ENCODE measurements around the gene ZNF468. TPM values are rescaled to one million over a fixed set of nuclear protein-coding genes. Genes with fewer than 3 reads are reported as not detected.
"Not testable (repeated sequence)": the region's sequence is repeated elsewhere in the genome, so short reads cannot be mapped to it uniquely, and the experiment has no call there.

ZNF468 gene
- total RNA-seq, 1 experiment from 2014 or later: 34.7 TPM

DNA sequence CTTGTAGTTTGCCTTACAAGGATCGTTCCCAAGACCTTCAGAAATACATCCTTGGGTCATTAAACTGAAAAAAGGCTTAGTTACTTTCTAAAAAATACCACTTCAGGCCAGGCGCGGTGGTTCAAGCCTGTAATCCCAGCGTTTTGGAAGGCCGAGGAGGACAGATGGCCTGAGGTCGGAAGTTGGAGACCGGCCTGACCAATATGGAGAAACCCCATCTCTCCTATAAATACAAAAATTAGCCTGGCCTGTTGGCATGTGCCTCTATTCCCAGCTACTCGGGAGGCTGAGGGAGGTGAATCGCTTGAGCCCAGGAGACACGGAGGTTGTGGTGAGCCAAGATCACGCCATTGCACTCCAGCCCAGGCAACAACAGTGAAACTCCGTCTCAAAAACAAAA lies 33.7 kb downstream of the ZNF468 start:
- H3K27me3 Mint-ChIP-seq (ENCODE audit: low read depth): peaks cover 7% of the 10 kb centered on the region
- H3K23me2 ChIP-seq (ENCODE audit: insufficient read length, low read depth, low read length, poor library complexity, severe bottlenecking): peaks cover 4% of the 10 kb centered on the region
- no peak overlapping the region for H2BK120ac ChIP-seq (ENCODE audit: low read depth, low read length, poor library complexity, severe bottlenecking)
- no peaks in the 10 kb centered on the region for H4K20me1 ChIP-seq (ENCODE audit: control insufficient read depth, insufficient read depth, insufficient read length)
- no peak overlapping the region for H4K5ac ChIP-seq (ENCODE audit: insufficient read length, low read depth, low read length)
- H3K14ac ChIP-seq (ENCODE audit: insufficient read depth, low read length): no peak overlapping the region
- no peak overlapping the region for H3K4me3 Mint-ChIP-seq
- peaks cover 6 to 7% of the 10 kb centered on the region in 2 experiments for H3K4me1 Mint-ChIP-seq
- H2BK5ac ChIP-seq (ENCODE audit: insufficient read length, low read length): no peak overlapping the region
- H3K4ac ChIP-seq (ENCODE audit: low read depth, low read length): no peak overlapping the region
- no peak overlapping the region for H2BK20ac ChIP-seq (ENCODE audit: low read depth, low read length, poor library complexity, severe bottlenecking)
- H3K79me2 ChIP-seq (ENCODE audit: insufficient read depth, low read length): no peaks in the 10 kb centered on the region
- H2AFZ ChIP-seq (ENCODE audit: low read length): no peak overlapping the region
- no peak overlapping the region for H3K27ac ChIP-seq (ENCODE audit: insufficient read length, low read depth, low read length)
- H3K9ac ChIP-seq (ENCODE audit: extremely low read depth, insufficient read length, low read length): no peak overlapping the region
- H3T11ph ChIP-seq (ENCODE audit: low read length): no peak overlapping the region
- H3K18ac ChIP-seq (ENCODE audit: insufficient read length, low read depth, low read length): no peak overlapping the region
- WGBS (ENCODE audit: extremely low coverage, insufficient read length, low lambda C conversion rate): no CpG with 5 or more reads among the region's 12 CpGs
- no peak for DNase-seq
- H4K91ac ChIP-seq (ENCODE audit: insufficient read length, low read depth, low read length): no peak overlapping the region
- no peak overlapping the region for H2AK5ac ChIP-seq (ENCODE audit: insufficient read length, low read length)
- H3K27ac Mint-ChIP-seq: no peak overlapping the region
- no peak overlapping the region for H3K56ac ChIP-seq (ENCODE audit: insufficient read length, low read depth, low read length)
- no peaks in the 10 kb centered on the region; a peak in 1 of 5 replicates for H3K9me3 Mint-ChIP-seq
- H3K4me2 ChIP-seq (ENCODE audit: insufficient read depth, insufficient read length, low read length): no peak overlapping the region
- no peaks in the 10 kb centered on the region for H3K79me1 ChIP-seq (ENCODE audit: insufficient read depth, low read depth, low read length, poor library complexity, severe bottlenecking)
- H3K27me3 ChIP-seq (ENCODE audit: insufficient read depth, low read length): no peaks in the 10 kb centered on the region
- no peak overlapping the region for H4K8ac ChIP-seq (replicated peaks; ENCODE audit: insufficient read length, low read depth, low read length)
- H3K36me3 Mint-ChIP-seq (ENCODE audit: insufficient read depth in 1 of 3, low read depth in 3 of 3): peaks cover 0 to 1% (median 0%) of the 10 kb centered on the region in 3 experiments; a peak in 2 of 7 replicates
- TF ChIP-seq, protein P1, sequence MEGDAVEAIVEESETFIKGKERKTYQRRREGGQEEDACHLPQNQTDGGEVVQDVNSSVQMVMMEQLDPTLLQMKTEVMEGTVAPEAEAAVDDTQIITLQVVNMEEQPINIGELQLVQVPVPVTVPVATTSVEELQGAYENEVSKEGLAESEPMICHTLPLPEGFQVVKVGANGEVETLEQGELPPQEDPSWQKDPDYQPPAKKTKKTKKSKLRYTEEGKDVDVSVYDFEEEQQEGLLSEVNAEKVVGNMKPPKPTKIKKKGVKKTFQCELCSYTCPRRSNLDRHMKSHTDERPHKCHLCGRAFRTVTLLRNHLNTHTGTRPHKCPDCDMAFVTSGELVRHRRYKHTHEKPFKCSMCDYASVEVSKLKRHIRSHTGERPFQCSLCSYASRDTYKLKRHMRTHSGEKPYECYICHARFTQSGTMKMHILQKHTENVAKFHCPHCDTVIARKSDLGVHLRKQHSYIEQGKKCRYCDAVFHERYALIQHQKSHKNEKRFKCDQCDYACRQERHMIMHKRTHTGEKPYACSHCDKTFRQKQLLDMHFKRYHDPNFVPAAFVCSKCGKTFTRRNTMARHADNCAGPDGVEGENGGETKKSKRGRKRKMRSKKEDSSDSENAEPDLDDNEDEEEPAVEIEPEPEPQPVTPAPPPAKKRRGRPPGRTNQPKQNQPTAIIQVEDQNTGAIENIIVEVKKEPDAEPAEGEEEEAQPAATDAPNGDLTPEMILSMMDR (conservative IDR thresholded peaks at IDR 0.05): no peak
- H2BK12ac ChIP-seq (ENCODE audit: insufficient read length, low read depth, low read length): no peak overlapping the region
- H2BK15ac ChIP-seq (ENCODE audit: low read depth, low read length): no peak overlapping the region
- H3K23ac ChIP-seq (ENCODE audit: insufficient read length, low read depth, low read length): no peak overlapping the region
- H3K4me1 ChIP-seq (ENCODE audit: insufficient read depth, low read length): no peaks in the 10 kb centered on the region
- H3K9me3 ChIP-seq (ENCODE audit: control insufficient read depth, low read depth, low read length): no peaks in the 10 kb centered on the region

DNA sequence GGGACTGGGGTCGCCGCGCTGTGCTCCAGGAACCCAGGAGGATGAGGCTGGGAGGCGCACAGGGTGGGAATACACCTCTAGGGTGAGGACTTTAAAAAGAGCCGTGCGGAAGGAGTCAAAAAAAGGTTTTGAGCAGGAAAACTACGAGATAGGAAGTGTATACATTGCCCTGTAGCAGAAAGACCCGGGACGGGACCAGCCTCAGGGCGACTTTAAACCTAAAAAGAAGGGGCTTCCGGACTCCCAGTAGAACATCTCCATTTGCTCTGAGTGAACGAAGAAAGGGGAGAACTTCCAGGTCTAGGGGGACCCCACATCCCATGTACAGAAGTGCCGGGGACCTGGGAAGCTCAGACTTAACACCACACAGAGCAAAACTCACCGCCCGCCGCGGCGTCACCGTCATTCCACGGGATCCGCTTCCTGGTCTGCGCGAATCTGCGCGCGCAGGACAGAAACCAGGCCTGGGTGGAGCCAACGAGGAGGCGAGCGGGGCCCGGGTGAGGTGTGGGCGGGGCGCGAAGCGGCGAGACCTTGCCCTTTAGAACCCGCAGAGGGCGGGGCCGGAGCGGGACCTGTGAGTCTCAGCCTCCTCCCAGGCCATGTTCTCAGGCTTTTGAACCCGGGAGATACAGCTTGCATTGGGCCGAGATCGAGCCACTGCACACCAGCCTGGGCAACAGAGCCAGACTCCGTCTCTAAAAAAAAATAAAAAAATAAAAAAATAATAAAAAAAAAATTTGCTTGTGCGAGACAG lies 36.0 kb downstream of the ZNF468 start, which contains the start of gene ZNF28:
Gene ZNF28, minus strand, starts transcription at position 430 of the 757 bp plus-strand sequence. CDS start 3,675 bp downstream, outside the sequence.
- H4K91ac ChIP-seq (ENCODE audit: insufficient read length, low read depth, low read length); H2AK5ac ChIP-seq (ENCODE audit: insufficient read length, low read length); H3K23ac ChIP-seq (ENCODE audit: insufficient read length, low read depth, low read length); H3K9me3 ChIP-seq (ENCODE audit: control insufficient read depth, low read depth, low read length); H3K14ac ChIP-seq (ENCODE audit: insufficient read depth, low read length); H2BK120ac ChIP-seq (ENCODE audit: low read depth, low read length, poor library complexity, severe bottlenecking); H3K79me2 ChIP-seq (ENCODE audit: insufficient read depth, low read length); H3K27me3 ChIP-seq (ENCODE audit: insufficient read depth, low read length); H3K56ac ChIP-seq (ENCODE audit: insufficient read length, low read depth, low read length); H2BK15ac ChIP-seq (ENCODE audit: low read depth, low read length); H3K79me1 ChIP-seq (ENCODE audit: insufficient read depth, low read depth, low read length, poor library complexity, severe bottlenecking); H3K18ac ChIP-seq (ENCODE audit: insufficient read length, low read depth, low read length); H3K27me3 Mint-ChIP-seq (ENCODE audit: low read depth); H3K4me1 ChIP-seq (ENCODE audit: insufficient read depth, low read length); H3K4me1 Mint-ChIP-seq; H4K5ac ChIP-seq (ENCODE audit: insufficient read length, low read depth, low read length); H2BK12ac ChIP-seq (ENCODE audit: insufficient read length, low read depth, low read length); H4K20me1 ChIP-seq (ENCODE audit: control insufficient read depth, insufficient read depth, insufficient read length); H3K23me2 ChIP-seq (ENCODE audit: insufficient read length, low read depth, low read length, poor library complexity, severe bottlenecking); H2BK5ac ChIP-seq (ENCODE audit: insufficient read length, low read length); H4K8ac ChIP-seq (replicated peaks; ENCODE audit: insufficient read length, low read depth, low read length); H3T11ph ChIP-seq (ENCODE audit: low read length); H3K9me3 Mint-ChIP-seq; H2AFZ ChIP-seq (ENCODE audit: low read length); H3K4ac ChIP-seq (ENCODE audit: low read depth, low read length); H3K27ac ChIP-seq (ENCODE audit: insufficient read length, low read depth, low read length); H2BK20ac ChIP-seq (ENCODE audit: low read depth, low read length, poor library complexity, severe bottlenecking): not testable (repeated sequence)
- H3K9ac ChIP-seq (ENCODE audit: extremely low read depth, insufficient read length, low read length): peak within 1 kb of the TSS; percentile 58
- peak within 1 kb of the TSS; percentile 73 for H3K4me2 ChIP-seq (ENCODE audit: insufficient read depth, insufficient read length, low read length)
- WGBS (ENCODE audit: extremely low coverage, insufficient read length, low lambda C conversion rate): no CpG with 5 or more reads among the region's 44 CpGs
- H3K4me3 Mint-ChIP-seq: peak within 1 kb of the TSS; percentile 91 to 92
- peak; percentile 70 for DNase-seq
- H3K36me3 Mint-ChIP-seq (ENCODE audit: insufficient read depth in 1 of 3, low read depth in 3 of 3): peaks cover 12 to 17% (median 13%) of the 10 kb centered on the region in 3 experiments
- peak within 1 kb of the TSS in 1 of 3 experiments; percentile 80; a peak in 2 of 7 replicates for H3K27ac Mint-ChIP-seq
